ENCODE measurements around the gene ENG. TPM values are rescaled to one million over a fixed set of nuclear protein-coding genes. Genes with fewer than 3 reads are reported as not detected.

ENG gene
- polyA plus RNA-seq, 3 donors, result 15.7 to 26.0 (median 17.9) TPM

DNA sequence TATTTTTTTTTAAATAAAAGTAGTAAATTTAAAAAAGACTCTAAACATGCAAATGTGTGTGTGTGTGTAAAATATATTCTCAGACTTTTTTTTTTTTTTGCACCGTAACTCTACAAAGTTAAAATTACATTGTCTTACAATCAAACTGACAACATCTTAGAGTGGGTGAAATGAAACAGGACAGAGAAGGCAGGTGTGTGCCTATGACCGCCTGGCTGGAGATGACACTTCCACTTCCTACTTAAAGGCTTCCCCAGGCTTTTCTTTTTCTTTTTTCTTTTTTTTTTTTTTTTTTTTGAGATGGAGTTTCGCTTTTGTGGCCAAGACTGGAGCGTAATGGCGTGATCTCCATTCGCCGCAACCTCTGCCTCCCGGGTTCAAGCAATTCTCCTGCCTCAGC lies 25.7 kb upstream of the ENG start:
- Mint-ChIP-seq H3K9me3 (peaks cover 0 to 5% (median 0%) of the 10 kb centered on the region in 7 donors), H3K36me3 (no peaks in the 10 kb centered on the region), H3K27me3 (ENCODE audit: low read depth in 3 of 3) (peaks cover 18 to 30% (median 18%) of the 10 kb centered on the region in 3 donors), H3K4me3 (no peak overlapping the region), H3K4me1 (peaks cover 15% of the 10 kb centered on the region), H3K27ac (no peak overlapping the region)
- H3K27ac ChIP-seq (ENCODE audit: low read depth in 1 of 2, low read length in 2 of 2), result no peak overlapping the region
- no peak overlapping the region for H3K9ac ChIP-seq (ENCODE audit: insufficient read depth, low read length, poor library complexity, severe bottlenecking)
- no peaks in the 10 kb centered on the region for H3K9me3 ChIP-seq (replicated peaks in 1 of 2; ENCODE audit: control insufficient read depth in 1 of 2, insufficient read depth in 1 of 2, low read length in 2 of 2)
- H2AFZ ChIP-seq (ENCODE audit: insufficient read depth, low read depth, low read length, poor library complexity, severe bottlenecking), result no peak overlapping the region
- intact Hi-C loops (cut with micrococcal nuclease), result loop anchor here in 1 of 2 donors (5.0 kb wide), 1 partner anchor 42 kb away; no protein-coding TSS in a partner anchor
- no CpG with 5 or more reads among the region's 8 CpGs for WGBS (ENCODE audit: insufficient coverage)
- H3K36me3 ChIP-seq (replicated peaks in 1 of 2; ENCODE audit: control insufficient read depth in 1 of 2, insufficient read depth in 2 of 2, low read length in 2 of 2), result no peaks in the 10 kb centered on the region
- TF ChIP-seq, protein P1, sequence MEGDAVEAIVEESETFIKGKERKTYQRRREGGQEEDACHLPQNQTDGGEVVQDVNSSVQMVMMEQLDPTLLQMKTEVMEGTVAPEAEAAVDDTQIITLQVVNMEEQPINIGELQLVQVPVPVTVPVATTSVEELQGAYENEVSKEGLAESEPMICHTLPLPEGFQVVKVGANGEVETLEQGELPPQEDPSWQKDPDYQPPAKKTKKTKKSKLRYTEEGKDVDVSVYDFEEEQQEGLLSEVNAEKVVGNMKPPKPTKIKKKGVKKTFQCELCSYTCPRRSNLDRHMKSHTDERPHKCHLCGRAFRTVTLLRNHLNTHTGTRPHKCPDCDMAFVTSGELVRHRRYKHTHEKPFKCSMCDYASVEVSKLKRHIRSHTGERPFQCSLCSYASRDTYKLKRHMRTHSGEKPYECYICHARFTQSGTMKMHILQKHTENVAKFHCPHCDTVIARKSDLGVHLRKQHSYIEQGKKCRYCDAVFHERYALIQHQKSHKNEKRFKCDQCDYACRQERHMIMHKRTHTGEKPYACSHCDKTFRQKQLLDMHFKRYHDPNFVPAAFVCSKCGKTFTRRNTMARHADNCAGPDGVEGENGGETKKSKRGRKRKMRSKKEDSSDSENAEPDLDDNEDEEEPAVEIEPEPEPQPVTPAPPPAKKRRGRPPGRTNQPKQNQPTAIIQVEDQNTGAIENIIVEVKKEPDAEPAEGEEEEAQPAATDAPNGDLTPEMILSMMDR (IDR thresholded peaks at IDR 0.05), result no peak
- no peak for DNase-seq
- H3K27me3 ChIP-seq (ENCODE audit: control insufficient read depth in 2 of 2, insufficient read depth in 2 of 2, low read length in 2 of 2), result peaks cover 6 to 20% of the 10 kb centered on the region in 2 donors
- H3K79me2 ChIP-seq (ENCODE audit: insufficient read depth, low read length), result no peaks in the 10 kb centered on the region
- no peak overlapping the region for H3K4me2 ChIP-seq (replicated peaks; ENCODE audit: extremely low read depth, low read length, poor library complexity, severe bottlenecking)
- H3K4me3 ChIP-seq (replicated peaks in 1 of 3; ENCODE audit: low read depth in 2 of 3, low read length in 3 of 3), result no peak overlapping the region
- H4K20me1 ChIP-seq (ENCODE audit: insufficient read depth, low read length), result no peaks in the 10 kb centered on the region
- H3K4me1 ChIP-seq (ENCODE audit: control insufficient read depth in 1 of 2, insufficient read depth in 2 of 2, low read length in 2 of 2), result peaks cover 3 to 10% of the 10 kb centered on the region in 2 donors

DNA sequence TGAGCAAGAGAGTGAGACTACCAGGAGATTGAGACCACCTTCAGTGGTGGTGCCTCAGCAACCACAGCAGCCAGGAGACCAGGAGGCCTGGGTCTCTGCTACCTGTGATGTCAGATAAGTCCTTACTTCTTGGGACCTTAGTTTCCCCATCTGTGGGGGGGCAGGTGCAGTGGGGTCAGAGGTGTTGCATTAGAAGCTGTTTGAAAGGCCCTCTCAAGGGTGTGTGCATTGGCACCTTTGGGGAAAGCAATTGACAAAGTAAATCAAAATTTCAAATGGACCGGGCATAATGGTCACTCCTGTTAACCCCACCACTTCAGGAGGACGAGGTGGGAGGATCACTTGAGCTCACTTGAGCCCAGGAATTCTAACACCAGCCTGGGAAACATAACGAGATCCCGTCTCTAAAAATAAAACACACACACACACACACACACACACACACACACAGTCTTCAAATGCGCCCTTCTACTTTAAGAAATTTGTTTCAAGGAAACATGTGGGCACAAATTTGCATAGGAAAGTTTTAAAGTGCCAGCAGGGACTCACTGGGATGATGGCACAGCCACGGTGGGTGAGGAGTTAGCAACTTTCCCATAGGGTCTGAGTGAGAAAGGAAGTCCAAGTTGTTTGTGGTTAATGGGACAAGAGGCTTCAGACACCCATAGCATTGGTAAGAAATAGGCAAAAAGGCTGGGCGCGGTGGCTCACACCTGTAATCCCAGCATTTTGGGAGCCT lies 24.4 kb upstream of the ENG start:
- Histone ChIP-seq H3K4me3 (replicated peaks in 1 of 3; ENCODE audit: low read depth in 2 of 3, low read length in 3 of 3) (no peak overlapping the region), H2AFZ (ENCODE audit: insufficient read depth, low read depth, low read length, poor library complexity, severe bottlenecking) (no peak overlapping the region), H4K20me1 (ENCODE audit: insufficient read depth, low read length) (no peaks in the 10 kb centered on the region), H3K36me3 (replicated peaks in 1 of 2; ENCODE audit: control insufficient read depth in 1 of 2, insufficient read depth in 2 of 2, low read length in 2 of 2) (no peaks in the 10 kb centered on the region), H3K4me1 (ENCODE audit: control insufficient read depth in 1 of 2, insufficient read depth in 2 of 2, low read length in 2 of 2) (peaks cover 3 to 10% of the 10 kb centered on the region in 2 donors), H3K27me3 (ENCODE audit: control insufficient read depth in 2 of 2, insufficient read depth in 2 of 2, low read length in 2 of 2) (peaks cover 6 to 20% of the 10 kb centered on the region in 2 donors), H3K4me2 (replicated peaks; ENCODE audit: extremely low read depth, low read length, poor library complexity, severe bottlenecking) (no peak overlapping the region), H3K9ac (ENCODE audit: insufficient read depth, low read length, poor library complexity, severe bottlenecking) (no peak overlapping the region), H3K27ac (ENCODE audit: low read depth in 1 of 2, low read length in 2 of 2) (no peak overlapping the region), H3K79me2 (ENCODE audit: insufficient read depth, low read length) (no peaks in the 10 kb centered on the region), H3K9me3 (replicated peaks in 1 of 2; ENCODE audit: control insufficient read depth in 1 of 2, insufficient read depth in 1 of 2, low read length in 2 of 2) (no peaks in the 10 kb centered on the region)
- H3K36me3 Mint-ChIP-seq, result no peaks in the 10 kb centered on the region
- peak overlapping the region in 1 of 7 donors; percentile 54 for H3K27ac Mint-ChIP-seq
- no peak for DNase-seq
- intact Hi-C loops (cut with micrococcal nuclease), result loop anchor here in 1 of 2 donors (10.0 kb wide), 1 partner anchor 374 kb away; no protein-coding TSS in a partner anchor
- H3K4me3 Mint-ChIP-seq, result peak overlapping the region in 1 of 2 donors; percentile 82
- TF ChIP-seq, protein P1 (IDR thresholded peaks at IDR 0.05), result no peak
- peaks cover 16 to 25% (median 18%) of the 10 kb centered on the region in 3 donors for H3K27me3 Mint-ChIP-seq (ENCODE audit: low read depth in 3 of 3)
- H3K4me1 Mint-ChIP-seq, result peaks cover 11% of the 10 kb centered on the region
- H3K9me3 Mint-ChIP-seq, result peaks cover 0 to 5% (median 0%) of the 10 kb centered on the region in 7 donors
- WGBS (ENCODE audit: insufficient coverage), result 72% methylated on average over 5 of the region's 8 CpGs

All from CD14-positive monocyte (primary cell).